ENCODE measurements around the gene LRBA.
"Not testable (repeated sequence)": the region's sequence is repeated elsewhere in the genome, so short reads cannot be mapped to it uniquely, and the experiment has no call there.

LRBA gene

DNA sequence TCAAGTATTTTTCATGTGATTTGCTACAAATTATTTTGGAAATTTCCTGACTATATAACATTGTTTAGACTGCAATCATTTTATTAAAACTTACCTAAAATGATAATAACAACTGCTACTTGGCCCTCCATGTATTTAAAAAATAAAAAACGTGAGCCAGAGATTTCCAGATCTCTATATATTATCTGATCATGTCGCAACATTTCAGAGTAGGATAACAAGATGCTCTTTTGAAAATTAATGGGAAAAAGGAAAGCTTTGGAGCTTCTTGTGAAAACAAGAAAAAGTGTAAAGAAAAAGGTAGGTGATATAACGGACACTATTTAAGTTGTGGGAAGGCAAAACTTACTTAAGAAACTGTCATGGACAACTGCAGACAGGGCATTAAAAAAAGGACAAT, 448.0 kb downstream of the LRBA start:
- no peak overlapping the region for H3K27ac ChIP-seq
- no peak for DNase-seq (ENCODE audit: low spot score)
- H3K4me3 ChIP-seq, result no peak overlapping the region
- TF ChIP-seq, protein P1, sequence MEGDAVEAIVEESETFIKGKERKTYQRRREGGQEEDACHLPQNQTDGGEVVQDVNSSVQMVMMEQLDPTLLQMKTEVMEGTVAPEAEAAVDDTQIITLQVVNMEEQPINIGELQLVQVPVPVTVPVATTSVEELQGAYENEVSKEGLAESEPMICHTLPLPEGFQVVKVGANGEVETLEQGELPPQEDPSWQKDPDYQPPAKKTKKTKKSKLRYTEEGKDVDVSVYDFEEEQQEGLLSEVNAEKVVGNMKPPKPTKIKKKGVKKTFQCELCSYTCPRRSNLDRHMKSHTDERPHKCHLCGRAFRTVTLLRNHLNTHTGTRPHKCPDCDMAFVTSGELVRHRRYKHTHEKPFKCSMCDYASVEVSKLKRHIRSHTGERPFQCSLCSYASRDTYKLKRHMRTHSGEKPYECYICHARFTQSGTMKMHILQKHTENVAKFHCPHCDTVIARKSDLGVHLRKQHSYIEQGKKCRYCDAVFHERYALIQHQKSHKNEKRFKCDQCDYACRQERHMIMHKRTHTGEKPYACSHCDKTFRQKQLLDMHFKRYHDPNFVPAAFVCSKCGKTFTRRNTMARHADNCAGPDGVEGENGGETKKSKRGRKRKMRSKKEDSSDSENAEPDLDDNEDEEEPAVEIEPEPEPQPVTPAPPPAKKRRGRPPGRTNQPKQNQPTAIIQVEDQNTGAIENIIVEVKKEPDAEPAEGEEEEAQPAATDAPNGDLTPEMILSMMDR (IDR thresholded peaks at IDR 0.05), result no peak

DNA sequence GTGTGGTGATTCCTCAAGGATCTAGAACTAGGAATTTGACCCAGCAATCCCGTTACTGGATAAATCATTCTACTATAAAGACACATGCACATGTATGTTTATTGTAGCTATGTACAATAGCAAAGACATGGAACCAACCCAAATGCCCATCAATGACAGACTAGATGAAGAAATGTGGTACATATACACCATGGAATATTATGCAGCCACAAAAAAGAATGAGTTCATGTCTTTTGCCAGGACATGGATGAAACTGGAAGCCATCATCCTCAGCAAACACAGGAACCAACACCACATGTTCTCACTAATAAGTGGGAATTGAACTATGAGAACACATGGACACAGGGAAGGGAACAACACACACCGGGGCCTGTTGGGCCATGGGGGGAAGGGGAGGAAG, 450.1 kb downstream of the LRBA start:
- not testable (repeated sequence) for H3K4me3 ChIP-seq; H3K27ac ChIP-seq; DNase-seq (ENCODE audit: low spot score)

DNA sequence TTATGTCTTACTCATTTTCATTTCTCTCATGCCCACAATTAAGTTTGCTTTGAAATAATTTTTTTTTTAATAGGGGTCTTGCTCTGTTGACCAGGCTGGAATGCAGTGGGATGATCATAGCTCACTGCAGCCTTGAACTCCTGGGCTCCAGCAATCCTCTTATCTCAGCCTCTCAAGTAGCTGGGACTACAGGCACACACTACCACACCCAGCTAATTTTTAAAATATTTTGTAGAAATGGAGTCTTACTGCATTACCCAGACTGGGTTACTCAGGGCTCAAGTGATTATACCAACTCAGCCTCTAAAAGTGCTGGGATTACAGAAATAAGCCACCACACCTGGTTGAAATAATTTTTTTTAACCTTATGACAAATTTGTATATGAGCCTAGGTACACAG, 452.3 kb downstream of the LRBA start:
- DNase-seq (ENCODE audit: low spot score), result no peak
- Histone ChIP-seq H3K4me3 (no peak overlapping the region), H3K27ac (no peak overlapping the region)
- TF ChIP-seq, protein P1 (IDR thresholded peaks at IDR 0.05), result no peak

DNA sequence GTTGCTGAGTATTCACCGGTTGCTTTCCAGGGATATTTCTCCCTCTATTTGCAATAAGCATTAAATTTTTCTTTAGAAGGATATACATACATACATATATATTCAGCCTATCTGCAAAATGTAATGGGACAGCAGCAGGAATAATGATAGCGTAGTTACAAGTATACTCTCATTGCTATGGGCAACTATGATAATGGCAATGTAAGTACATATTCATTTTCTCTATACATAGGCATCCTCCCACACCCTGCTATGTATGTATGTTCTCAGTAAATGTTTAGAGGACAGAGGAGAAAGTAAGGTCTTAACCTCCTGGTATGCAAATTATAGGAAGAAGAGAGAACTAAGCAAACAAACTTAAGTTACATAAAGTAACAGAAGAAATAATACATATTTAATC, 452.8 kb downstream of the LRBA start:
- Histone ChIP-seq H3K4me3 (no peak overlapping the region), H3K27ac (no peak overlapping the region)
- TF ChIP-seq, protein P1 (IDR thresholded peaks at IDR 0.05), result no peak
- no peak for DNase-seq (ENCODE audit: low spot score)

DNA sequence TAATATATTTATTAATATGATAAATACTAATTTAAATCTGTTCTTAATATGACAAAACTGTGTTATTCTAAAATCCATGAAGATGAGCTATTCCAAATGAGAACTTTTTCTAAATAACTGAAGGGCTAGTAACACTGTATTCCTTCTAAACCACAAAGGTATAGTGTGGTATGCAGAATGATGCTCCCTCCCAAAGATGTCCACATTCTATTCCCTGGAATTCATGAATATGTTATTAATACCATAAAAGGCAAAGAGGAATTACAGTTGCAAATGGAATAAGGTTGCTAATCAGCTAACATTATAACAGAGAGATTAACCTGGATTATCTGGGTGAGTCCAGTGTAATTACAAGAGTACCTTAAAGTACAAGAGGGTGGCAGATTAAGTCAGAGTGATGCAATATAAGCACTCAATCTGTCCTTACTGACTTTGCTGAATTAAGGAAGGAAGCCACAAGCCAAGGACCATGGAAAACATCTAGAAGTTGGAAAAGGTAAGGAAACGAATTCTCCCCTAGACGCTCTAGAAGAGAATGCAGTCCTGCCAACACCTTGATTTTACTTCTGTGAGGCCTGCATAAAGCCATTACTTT, 453.8 kb downstream of the LRBA start:
- H3K27ac ChIP-seq, result no peak overlapping the region
- no peak for DNase-seq (ENCODE audit: low spot score)
- TF ChIP-seq, protein P1 (IDR thresholded peaks at IDR 0.05), result no peak
- H3K4me3 ChIP-seq, result no peak overlapping the region

DNA sequence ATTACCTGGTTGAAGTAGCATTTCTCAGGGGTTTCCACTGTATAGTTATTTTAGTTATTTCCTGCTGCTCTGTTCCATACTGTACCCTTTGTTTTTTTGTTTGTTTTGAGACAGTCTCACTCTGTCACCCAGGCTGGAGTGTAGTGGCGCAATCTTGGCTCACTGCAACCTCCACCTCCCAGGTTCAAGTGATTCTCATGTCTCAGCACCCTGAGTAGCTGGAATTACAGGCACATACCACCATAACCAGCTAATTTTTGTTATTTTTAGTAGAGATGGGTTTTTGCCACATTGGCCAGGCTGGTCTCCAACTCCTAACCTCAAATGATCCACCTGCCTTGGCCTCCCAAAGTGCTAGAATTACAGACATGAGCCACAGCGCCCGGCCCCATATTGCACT, 457.3 kb downstream of the LRBA start:
- H3K27ac ChIP-seq; H3K4me3 ChIP-seq; DNase-seq (ENCODE audit: low spot score): not testable (repeated sequence)

DNA sequence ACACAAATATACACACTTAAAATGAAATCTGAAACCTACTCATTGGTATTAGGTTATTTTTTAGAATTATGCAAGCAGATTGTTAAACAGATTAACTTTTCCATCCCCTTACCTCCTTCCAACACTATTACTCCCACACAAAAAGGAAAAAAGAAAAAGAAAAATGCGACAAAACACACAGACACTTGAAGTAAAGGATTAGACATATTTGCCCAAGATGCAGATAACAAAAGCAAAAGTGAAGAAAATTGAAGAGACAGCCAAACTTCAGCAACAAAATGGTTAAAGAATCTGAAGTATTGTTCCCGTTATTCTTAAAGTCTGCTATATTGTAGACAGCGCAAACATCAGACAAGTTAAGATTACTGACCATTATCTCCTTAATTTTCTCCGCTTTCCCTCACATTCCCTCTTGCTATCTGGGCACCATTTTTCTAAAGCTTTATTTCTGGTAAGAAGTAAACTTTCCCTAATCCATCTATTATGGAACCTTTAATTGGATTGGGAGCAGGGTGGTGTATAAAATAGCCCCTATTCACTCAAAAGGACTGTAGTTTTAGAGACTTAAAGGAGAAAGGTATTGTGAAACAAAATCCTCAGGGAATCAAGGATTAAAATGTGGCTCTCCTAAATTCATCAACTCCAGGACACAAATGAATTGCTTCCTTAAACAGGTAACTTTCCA, 467.8 kb downstream of the LRBA start:
- TF ChIP-seq, protein P1 (IDR thresholded peaks at IDR 0.05), result no peak
- H3K4me3 ChIP-seq, result no peak overlapping the region
- DNase-seq (ENCODE audit: low spot score), result no peak
- no peak overlapping the region for H3K27ac ChIP-seq

DNA sequence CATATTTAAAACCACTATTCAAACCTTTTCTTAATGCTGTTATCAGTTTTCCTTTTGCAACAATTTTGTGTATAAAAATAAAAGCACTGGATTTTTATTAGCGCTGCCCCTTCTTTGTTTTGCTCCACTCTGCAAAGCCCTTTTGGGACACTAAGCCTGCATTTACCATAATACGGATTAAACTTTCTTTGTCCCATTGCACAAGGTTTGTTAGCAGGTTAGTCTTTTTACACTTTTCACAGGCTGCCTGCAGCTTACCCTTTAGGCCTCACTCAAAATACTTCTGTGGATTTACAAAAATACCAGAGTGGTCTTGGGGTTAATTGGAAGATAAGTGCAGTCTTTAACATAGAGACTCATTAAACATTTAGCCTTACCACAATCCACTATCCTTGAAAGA, 468.8 kb downstream of the LRBA start:
- DNase-seq (ENCODE audit: low spot score), result no peak
- TF ChIP-seq, protein P1 (IDR thresholded peaks at IDR 0.05), result no peak
- Histone ChIP-seq H3K27ac (no peak overlapping the region), H3K4me3 (no peak overlapping the region)
